Small intestine (tissue), 7 donors: Measurements from ENCODE around the gene BMAL1. TPM values are rescaled to one million over a fixed set of nuclear protein-coding genes. Genes with fewer than 3 reads are reported as not detected.

Experiments
- DNase-seq, 2 donors: peaks; one replicate each; pipeline versions ENCODE4 v3.0.0 to v3.0.0-alpha.2; 2013
- FAIRE-seq: peaks from 2 replicates; lab custom pipeline; 2012; peaks lifted over from hg19 to GRCh38; lab: Jason Lieb, UNC
- H3K27ac ChIP-seq, 3 donors: one replicate each; pipeline ENCODE4 v1.5.1; 2013; ENCODE audit warnings: low read length in 2 of 3, mild to moderate bottlenecking in 2 of 3, control low read depth in 1 of 3, inconsistent platforms in 1 of 3, low read depth in 1 of 3, moderate library complexity in 1 of 3
- H3K27me3 ChIP-seq, 3 donors: one replicate each; pipeline ENCODE4 v1.6.1; 2013; ENCODE audit warnings: low read length in 3 of 3, inconsistent platforms in 1 of 3; ENCODE audit not compliant: control insufficient read depth in 3 of 3, insufficient read depth in 3 of 3
- H3K36me3 ChIP-seq, 3 donors: one replicate each; pipeline ENCODE4 v1.6.1; 2013; ENCODE audit warnings: low read length in 3 of 3, inconsistent platforms in 1 of 3, low read depth in 1 of 3, mild to moderate bottlenecking in 1 of 3, moderate library complexity in 1 of 3; ENCODE audit not compliant: control insufficient read depth in 3 of 3, insufficient read depth in 2 of 3
- H3K4me1 ChIP-seq, 3 donors: one replicate each; pipeline ENCODE4 v1.6.1; 2013; ENCODE audit warnings: low read length in 2 of 3, inconsistent platforms in 1 of 3, low read depth in 1 of 3, mild to moderate bottlenecking in 1 of 3, moderate library complexity in 1 of 3; ENCODE audit not compliant: control insufficient read depth in 3 of 3, insufficient read depth in 2 of 3
- H3K4me3 ChIP-seq, 3 donors: one replicate each; pipeline ENCODE4 v1.5.1; 2013; ENCODE audit warnings: low read length in 3 of 3, control low read depth in 1 of 3, inconsistent platforms in 1 of 3, low read depth in 1 of 3, mild to moderate bottlenecking in 1 of 3, moderate library complexity in 1 of 3
- H3K9me3 ChIP-seq, 2 donors: one replicate each; pipeline ENCODE4 v1.6.1; 2013; ENCODE audit warnings: low read depth in 1 of 2, low read length in 1 of 2; ENCODE audit not compliant: control insufficient read depth in 2 of 2, insufficient read depth in 1 of 2
- WGBS, 3 donors: extraction: QIAGEN DNeasy Blood & Tissue Kit; methylation state at CpG; one replicate each; pipeline ENCODE4 v1.1.7; 2013; 5-methylcytosine and 5-hydroxymethylcytosine counted together
- polyA plus RNA-seq, 4 donors: library from polyadenylated mRNA; stranded (reverse) in 3 of 4; unstranded in 1 of 4; fragments of 200-250 nt in 3 of 4; fragments of 120-200 nt in 1 of 4; gene quantifications; one replicate each; pipeline versions ENCODE4 v1.2.1 to v1.2.3, GENCODE V29; 2013
- donor health status: healthy with polysubstance abuse.
- donor health status: control.
- donor health status: control.
- donor health status: Bipolar disorder and iron deficiency.
- donor health status: healthy.

Gene BMAL1
- polyA plus RNA-seq, 4 donors, result 4.6 to 18.3 (median 10.0) TPM

- no peak for DNase-seq
- Histone ChIP-seq H3K27ac (no peak overlapping the region), H3K4me3 (no peak overlapping the region), H3K4me1 (no peaks in the 10 kb centered on the region), H3K36me3 (peaks cover 9 to 34% (median 18%) of the 10 kb centered on the region in 3 donors), H3K9me3 (no peaks in the 10 kb centered on the region), H3K27me3 (no peaks in the 10 kb centered on the region)
- FAIRE-seq, result no peak
- WGBS, 3 donors, result 88 to 98% (median 93%) methylated on average over 7 of the region's 7 CpGs
Measured at GRCh38 chr11:13366266-13367026, 88.9 kb downstream of the BMAL1 start.

- no peak for DNase-seq
- Histone ChIP-seq H3K9me3 (no peaks in the 10 kb centered on the region), H3K27me3 (no peaks in the 10 kb centered on the region), H3K4me3 (no peak overlapping the region), H3K36me3 (peaks cover 9 to 39% (median 20%) of the 10 kb centered on the region in 3 donors), H3K4me1 (no peaks in the 10 kb centered on the region), H3K27ac (no peak overlapping the region)
- whole genome bisulfite sequencing, 3 donors, result 92 to 95% (median 94%) methylated on average over 4 of the region's 4 CpGs
- FAIRE-seq, result no peak
Measured at GRCh38 chr11:13367115-13367514, 89.5 kb downstream of the BMAL1 start.

GRCh38 chr11:13368041-13368446 lies 90.5 kb downstream of the BMAL1 start:
- DNase-seq (no peak), FAIRE-seq (no peak)
- Histone ChIP-seq H3K9me3 (no peaks in the 10 kb centered on the region), H3K36me3 (peaks cover 11 to 40% (median 24%) of the 10 kb centered on the region in 3 donors), H3K4me1 (no peaks in the 10 kb centered on the region), H3K27ac (no peak overlapping the region), H3K27me3 (no peaks in the 10 kb centered on the region), H3K4me3 (no peak overlapping the region)
- WGBS, 3 donors, result 84 to 87% (median 84%) methylated on average over 5 of the region's 5 CpGs

- FAIRE-seq (no peak), DNase-seq (no peak)
- no peak overlapping the region for H3K27ac ChIP-seq
- WGBS, 3 donors, result 97 to 99% (median 98%) methylated on average over 2 of the region's 2 CpGs
- no peak overlapping the region for H3K4me3 ChIP-seq
- no peaks in the 10 kb centered on the region for H3K27me3 ChIP-seq
- no peaks in the 10 kb centered on the region for H3K9me3 ChIP-seq
- no peaks in the 10 kb centered on the region for H3K4me1 ChIP-seq
- H3K36me3 ChIP-seq, result peaks cover 11 to 39% (median 29%) of the 10 kb centered on the region in 3 donors
Measured at GRCh38 chr11:13373216-13373615, 95.6 kb downstream of the BMAL1 start.

- no peak for FAIRE-seq
- Histone ChIP-seq H3K4me3 (no peak overlapping the region), H3K4me1 (no peaks in the 10 kb centered on the region), H3K9me3 (no peaks in the 10 kb centered on the region), H3K27me3 (no peaks in the 10 kb centered on the region), H3K27ac (peak overlapping the region in 1 of 3 donors; percentile 4), H3K36me3 (peaks cover 11 to 37% (median 24%) of the 10 kb centered on the region in 3 donors)
- peak; percentile 33 to 53 for DNase-seq
Measured at GRCh38 chr11:13375798-13376197, 98.2 kb downstream of the BMAL1 start.

- Histone ChIP-seq H3K4me1 (no peaks in the 10 kb centered on the region), H3K9me3 (no peaks in the 10 kb centered on the region), H3K27ac (no peak overlapping the region), H3K36me3 (peaks cover 11 to 35% (median 24%) of the 10 kb centered on the region in 3 donors), H3K27me3 (no peaks in the 10 kb centered on the region), H3K4me3 (no peak overlapping the region)
- WGBS, 3 donors, result 78 to 81% (median 79%) methylated on average over 5 of the region's 5 CpGs
- DNase-seq (no peak), FAIRE-seq (no peak)
Measured at GRCh38 chr11:13376402-13376801, 98.8 kb downstream of the BMAL1 start.

- peaks cover 11 to 31% (median 24%) of the 10 kb centered on the region in 3 donors for H3K36me3 ChIP-seq
- H3K27me3 ChIP-seq, result no peaks in the 10 kb centered on the region
- DNase-seq (no peak), FAIRE-seq (no peak)
- H3K4me1 ChIP-seq, result no peaks in the 10 kb centered on the region
- H3K27ac ChIP-seq, result no peak overlapping the region
- no peak overlapping the region for H3K4me3 ChIP-seq
- 94 to 96% (median 95%) methylated on average over 8 of the region's 8 CpGs for WGBS, 3 donors
- H3K9me3 ChIP-seq, result no peaks in the 10 kb centered on the region
Measured at GRCh38 chr11:13376838-13377237, 99.2 kb downstream of the BMAL1 start.

- H3K4me3 ChIP-seq, result no peak overlapping the region
- no peaks in the 10 kb centered on the region for H3K27me3 ChIP-seq
- no peaks in the 10 kb centered on the region for H3K9me3 ChIP-seq
- no peak for FAIRE-seq
- no peak for DNase-seq
- WGBS, 3 donors, result 92 to 100% (median 94%) methylated on average over 2 of the region's 2 CpGs
- H3K36me3 ChIP-seq, result peaks cover 7 to 38% (median 18%) of the 10 kb centered on the region in 3 donors
- no peaks in the 10 kb centered on the region for H3K4me1 ChIP-seq
- no peak overlapping the region for H3K27ac ChIP-seq
Measured at GRCh38 chr11:13378316-13378715, 100.7 kb downstream of the BMAL1 start.
